WERI-Rb-1 (cell line): Measurements from ENCODE around the gene INS.

Experiments
- DNase-seq: peaks from one replicate; pipeline ENCODE4 v3.0.0-alpha.2; 2020
- H3K27ac ChIP-seq: fragments of 250-450 bp; sonication (Bioruptor Pico); 2 replicates; pipeline ENCODE4 v1.5.1; 2020; ENCODE audit warnings: mild to moderate bottlenecking, moderate library complexity
- H3K27me3 ChIP-seq: fragments of 250-450 bp; sonication (Bioruptor Pico); 2 replicates; pipeline ENCODE4 v1.5.1; 2021; ENCODE audit warnings: mild to moderate bottlenecking, low read depth, moderate library complexity; ENCODE audit not compliant: insufficient read depth, severe bottlenecking
- H3K36me3 ChIP-seq: fragments of 250-450 bp; sonication (Bioruptor Pico); 2 replicates; pipeline ENCODE4 v1.5.1; 2020; ENCODE audit warnings: mild to moderate bottlenecking, moderate library complexity
- H3K4me3 ChIP-seq: 2 replicates; pipeline ENCODE4 v1.5.1; 2011; ENCODE audit warnings: low read depth, mild to moderate bottlenecking, control low read depth, low read length
- H3K9me3 ChIP-seq: fragments of 250-450 bp; sonication (Bioruptor Pico); 2 replicates; pipeline ENCODE4 v1.5.1; 2021; ENCODE audit warnings: mild to moderate bottlenecking, moderate library complexity; ENCODE audit not compliant: severe bottlenecking
- TF ChIP-seq, protein P1 (sequence below): IDR thresholded peaks from 2 replicates; pipeline ENCODE4 v1.5.1; 2011; ENCODE audit warnings: low read depth, mild to moderate bottlenecking, control low read depth, inconsistent platforms, low read length

Gene INS

DNA sequence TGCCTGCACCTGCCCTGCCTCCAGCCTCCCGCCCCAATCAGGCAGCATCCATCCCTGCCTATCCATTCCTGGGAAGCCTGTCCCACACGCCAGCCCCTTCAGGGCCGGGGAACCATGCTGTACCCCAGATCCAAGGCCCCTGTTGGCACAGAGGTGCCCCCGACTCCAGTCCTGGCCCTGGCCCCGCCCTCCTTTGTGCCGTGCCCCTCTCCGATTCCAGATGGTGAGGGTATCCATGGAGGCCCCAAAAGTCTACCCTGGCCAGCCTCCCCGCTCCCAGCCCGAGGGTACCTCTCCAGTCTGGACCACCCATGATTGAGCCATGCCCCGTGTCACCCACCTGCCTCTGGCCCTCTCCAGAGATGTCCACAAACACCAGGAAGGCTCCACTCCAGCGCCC is 13.4 kb upstream of the INS start:
- no peak for DNase-seq
- no peak overlapping the region for H3K4me3 ChIP-seq
- TF ChIP-seq, protein P1, sequence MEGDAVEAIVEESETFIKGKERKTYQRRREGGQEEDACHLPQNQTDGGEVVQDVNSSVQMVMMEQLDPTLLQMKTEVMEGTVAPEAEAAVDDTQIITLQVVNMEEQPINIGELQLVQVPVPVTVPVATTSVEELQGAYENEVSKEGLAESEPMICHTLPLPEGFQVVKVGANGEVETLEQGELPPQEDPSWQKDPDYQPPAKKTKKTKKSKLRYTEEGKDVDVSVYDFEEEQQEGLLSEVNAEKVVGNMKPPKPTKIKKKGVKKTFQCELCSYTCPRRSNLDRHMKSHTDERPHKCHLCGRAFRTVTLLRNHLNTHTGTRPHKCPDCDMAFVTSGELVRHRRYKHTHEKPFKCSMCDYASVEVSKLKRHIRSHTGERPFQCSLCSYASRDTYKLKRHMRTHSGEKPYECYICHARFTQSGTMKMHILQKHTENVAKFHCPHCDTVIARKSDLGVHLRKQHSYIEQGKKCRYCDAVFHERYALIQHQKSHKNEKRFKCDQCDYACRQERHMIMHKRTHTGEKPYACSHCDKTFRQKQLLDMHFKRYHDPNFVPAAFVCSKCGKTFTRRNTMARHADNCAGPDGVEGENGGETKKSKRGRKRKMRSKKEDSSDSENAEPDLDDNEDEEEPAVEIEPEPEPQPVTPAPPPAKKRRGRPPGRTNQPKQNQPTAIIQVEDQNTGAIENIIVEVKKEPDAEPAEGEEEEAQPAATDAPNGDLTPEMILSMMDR = no peak

DNA sequence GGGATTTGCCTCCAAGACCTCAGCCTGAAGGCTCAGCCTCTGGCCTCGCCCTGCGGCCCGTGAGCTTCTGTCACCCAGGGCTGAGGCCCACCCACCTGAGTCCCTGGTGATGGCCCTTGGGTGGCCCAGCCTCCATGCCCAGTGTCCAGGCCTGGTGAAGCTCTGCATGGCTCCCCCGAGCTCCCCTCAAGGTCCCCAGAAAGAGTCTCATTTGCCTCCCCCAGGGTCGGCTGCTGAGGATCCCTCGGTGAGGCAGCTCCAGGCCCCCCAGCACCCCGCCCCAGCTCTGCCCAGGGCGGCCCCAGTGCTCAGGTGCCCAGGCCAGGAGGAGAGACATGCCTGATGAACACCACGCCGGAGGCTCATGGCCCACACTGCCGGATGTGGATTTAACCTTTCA is 12.8 kb upstream of the INS start:
- Histone ChIP-seq H3K27ac (no peak overlapping the region), H3K27me3 (peaks cover 13% of the 10 kb centered on the region), H3K4me3 (no peak overlapping the region), H3K36me3 (no peaks in the 10 kb centered on the region), H3K9me3 (no peaks in the 10 kb centered on the region)
- no peak for DNase-seq
- TF ChIP-seq, protein P1 = no peak

More for the DNA sequence above, 13.4 kb upstream of the INS start:
- no peaks in the 10 kb centered on the region for H3K9me3 ChIP-seq
- no peak overlapping the region for H3K27ac ChIP-seq
- no peaks in the 10 kb centered on the region for H3K36me3 ChIP-seq
- H3K27me3 ChIP-seq = peaks cover 13% of the 10 kb centered on the region

DNA sequence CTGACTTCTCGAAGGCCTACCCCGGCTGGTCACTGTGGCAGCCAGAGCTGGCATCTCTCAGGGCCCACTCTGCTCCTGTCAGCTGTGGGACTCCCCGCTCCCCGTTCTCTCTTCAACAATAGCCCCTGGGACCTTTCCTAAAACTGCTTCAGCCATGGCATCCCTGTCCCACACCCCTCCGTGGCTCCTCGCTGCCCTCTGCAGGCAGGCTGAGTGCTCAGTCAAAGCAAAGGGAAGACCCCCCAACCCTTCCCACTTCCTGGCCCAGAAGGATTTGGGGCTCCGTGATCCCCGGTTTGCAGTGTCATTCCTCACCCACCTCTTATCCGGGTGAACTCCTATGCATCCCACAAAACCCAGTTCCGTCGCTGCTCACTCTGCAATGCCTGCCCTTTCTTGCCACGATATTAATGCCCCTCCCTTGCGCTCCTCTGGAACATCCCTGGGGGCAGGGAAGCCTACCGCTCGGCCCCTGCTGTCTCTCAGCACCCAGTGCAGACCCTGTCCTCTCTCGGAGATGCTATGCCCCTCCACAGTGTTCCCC is 12.2 kb upstream of the INS start:
- Histone ChIP-seq H3K9me3 (no peaks in the 10 kb centered on the region), H3K27me3 (peaks cover 13% of the 10 kb centered on the region), H3K36me3 (no peaks in the 10 kb centered on the region), H3K4me3 (no peak overlapping the region), H3K27ac (no peak overlapping the region)
- DNase-seq = peak; percentile 50
- TF ChIP-seq, protein P1 = peak; percentile 83

DNA sequence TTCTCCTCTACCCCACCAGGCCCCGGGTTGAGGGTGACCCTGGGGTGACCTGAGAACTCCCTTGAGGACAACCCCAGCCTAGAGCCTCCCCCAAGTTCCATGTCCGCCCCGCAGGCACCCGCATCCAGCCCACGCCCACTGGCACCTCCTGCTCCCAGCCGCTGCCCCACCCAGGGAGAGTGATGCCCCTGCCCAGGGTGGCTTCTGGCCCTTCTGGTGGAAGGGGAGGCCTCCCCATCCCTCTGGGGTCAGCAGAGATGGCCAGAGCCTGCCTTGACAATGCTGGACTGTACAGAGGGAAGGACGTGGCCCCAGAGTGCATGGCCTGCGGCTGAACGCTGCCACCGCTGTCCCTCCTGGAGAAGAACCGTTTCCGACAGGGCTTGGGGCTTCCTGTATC is 11.7 kb upstream of the INS start:
- Histone ChIP-seq H3K36me3 (no peaks in the 10 kb centered on the region), H3K27me3 (peaks cover 13% of the 10 kb centered on the region), H3K27ac (no peak overlapping the region), H3K4me3 (no peak overlapping the region), H3K9me3 (no peaks in the 10 kb centered on the region)
- no peak for DNase-seq
- TF ChIP-seq, protein P1 = no peak

DNA sequence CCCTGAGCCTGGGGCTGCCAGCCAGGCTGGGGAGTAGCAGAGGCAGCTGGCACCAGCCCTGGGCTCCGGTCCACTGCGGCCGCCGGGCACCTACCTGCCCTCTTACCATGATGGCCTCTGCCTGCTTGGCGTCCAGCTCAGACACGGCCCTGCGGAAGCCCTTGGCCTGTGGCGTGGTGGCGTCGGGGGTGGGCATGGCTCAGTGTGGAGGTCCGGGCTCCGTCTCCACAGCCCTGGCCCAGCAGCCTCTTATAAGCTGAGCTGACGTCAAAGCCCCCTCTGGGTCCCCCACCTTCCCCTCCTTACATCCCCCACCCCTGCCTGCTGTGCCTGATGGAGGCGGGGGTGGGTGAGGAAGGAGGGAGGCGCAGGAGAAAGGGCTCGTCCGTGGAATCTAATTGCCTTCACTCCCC is 10.6 kb upstream of the INS start, which contains the start of gene TH:
Gene TH, minus strand, starts transcription at position 225 of the 413 bp plus-strand sequence. Its CDS starts 29 bp downstream, at position 196.
- H3K27ac ChIP-seq = no peak within 1 kb of the TSS
- TF ChIP-seq, protein P1 = no peak
- H3K36me3 ChIP-seq = no peaks in the 10 kb centered on the region
- H3K9me3 ChIP-seq = no peaks in the 10 kb centered on the region
- no peak within 1 kb of the TSS for H3K4me3 ChIP-seq
- no peak for DNase-seq
- peaks cover 13% of the 10 kb centered on the region for H3K27me3 ChIP-seq
